GM21360 (cell line): Measurements from ENCODE around the gene METTL27.
"Not testable (repeated sequence)": the region's sequence is repeated elsewhere in the genome, so short reads cannot be mapped to it uniquely, and the experiment has no call there.

Source experiments
- ATAC-seq: cut with Tn5 transposase; IDR thresholded peaks from one replicate; pipeline ENCODE4 v1.9.1; 2021; ENCODE audit warnings: mild to moderate bottlenecking, moderate library complexity; ENCODE audit not compliant: unreplicated experiment

Gene METTL27

DNA sequence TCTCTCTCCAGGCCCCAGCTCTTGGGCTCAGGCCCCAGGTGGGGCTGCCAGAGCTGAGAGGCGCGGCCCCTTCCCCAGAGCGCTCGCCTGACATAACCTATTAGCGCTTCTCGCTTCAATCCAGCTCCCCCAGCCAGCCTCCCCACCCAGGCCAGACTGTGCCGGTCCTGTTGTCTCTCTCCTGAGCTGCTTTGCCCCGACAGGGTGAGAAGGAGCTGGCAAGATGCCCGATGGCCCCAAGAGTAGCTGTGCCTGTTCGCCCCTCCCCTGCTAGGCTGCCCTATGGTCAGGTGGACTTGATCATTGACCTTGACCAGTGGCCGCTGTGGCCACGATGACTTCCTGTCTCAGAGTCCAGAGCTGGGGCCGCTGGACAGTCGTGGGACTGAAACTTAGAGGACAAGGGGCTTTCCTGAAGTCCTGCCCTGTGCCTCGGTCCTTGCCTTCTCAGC is 27.8 kb upstream of the METTL27 start:
- no peak for ATAC-seq

GRCh38 chr7:73869011-73869798 is 26.9 kb upstream of the METTL27 start:
- ATAC-seq, result no peak

DNA sequence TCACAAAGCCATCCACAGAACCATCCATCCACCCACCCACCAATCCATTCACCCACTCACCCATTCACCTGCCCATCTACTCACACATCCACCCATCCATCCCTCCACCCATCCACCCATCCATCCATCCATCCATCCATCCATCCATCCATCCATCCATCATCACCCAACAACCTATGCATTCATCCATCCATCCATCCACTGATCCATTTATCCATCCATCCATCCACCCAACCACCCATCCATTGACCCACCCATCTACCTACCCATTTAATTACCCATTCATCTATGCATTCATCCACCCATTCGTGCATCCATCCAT is 24.1 kb upstream of the METTL27 start:
- no peak for ATAC-seq

- ATAC-seq, result no peak
Observed at GRCh38 chr7:73865738-73866445, 23.6 kb upstream of the METTL27 start.

DNA sequence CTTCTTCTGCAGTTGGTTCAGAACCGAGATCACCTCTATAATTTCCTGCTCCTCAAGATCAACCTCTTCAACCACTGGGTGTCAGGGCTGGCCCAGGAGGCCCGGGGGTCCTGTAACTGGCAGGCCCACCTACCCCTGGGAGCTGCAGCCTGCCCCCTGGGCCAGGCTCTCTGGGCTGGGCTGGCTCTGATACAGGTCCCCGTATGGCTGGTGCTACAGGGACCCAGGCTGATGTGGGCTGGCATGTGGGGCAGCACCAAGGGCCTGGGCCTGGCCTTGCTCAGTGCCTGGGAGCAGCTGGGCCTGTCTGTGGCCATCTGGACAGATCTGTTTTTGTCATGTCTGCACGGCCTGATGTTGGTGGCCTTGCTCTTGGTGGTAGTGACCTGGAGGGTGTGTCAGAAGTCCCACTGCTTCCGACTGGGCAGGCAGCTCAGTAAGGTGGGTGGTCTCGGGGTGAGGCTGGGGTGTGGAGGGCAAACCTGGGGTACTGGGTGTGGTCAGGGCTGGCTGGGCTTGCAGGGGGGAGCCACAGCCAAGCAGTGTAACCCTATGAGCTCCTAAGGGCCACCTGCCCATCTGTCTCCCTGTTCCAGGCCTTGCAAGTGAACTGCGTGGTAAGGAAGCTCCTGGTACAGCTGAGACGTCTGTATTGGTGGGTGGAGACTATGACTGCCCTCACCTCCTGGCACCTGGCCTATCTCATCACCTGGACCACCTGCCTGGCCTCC is 22.8 kb upstream of the METTL27 start:
- no peak for ATAC-seq

GRCh38 chr7:73861305-73861704 is 19.0 kb upstream of the METTL27 start:
- no peak for ATAC-seq

DNA sequence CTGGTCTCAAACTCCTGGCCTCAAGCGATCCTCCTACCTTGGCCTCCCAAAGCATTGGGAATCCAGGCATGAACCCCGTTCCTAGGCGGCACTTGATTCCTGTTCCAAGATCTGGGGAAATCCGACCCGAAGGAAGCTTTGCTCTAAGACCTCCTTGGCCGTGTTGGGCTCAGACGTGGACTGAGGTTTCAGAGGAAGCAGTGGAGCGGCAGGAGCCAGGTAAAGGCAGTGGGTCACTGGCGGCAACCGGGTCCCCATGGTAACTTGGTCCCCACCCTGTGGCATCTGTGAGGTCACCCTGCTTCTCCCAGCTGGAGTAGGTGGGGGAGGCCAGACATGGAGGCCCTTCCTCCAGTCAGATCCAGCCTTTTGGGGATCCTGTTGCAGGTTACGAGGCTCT is 18.5 kb upstream of the METTL27 start, which contains the start of gene TMEM270:
Gene TMEM270 (plus strand): TSS at position 301 of the 400 bp plus-strand sequence. CDS start 36 bp downstream, at position 337.
- no peak for ATAC-seq

DNA sequence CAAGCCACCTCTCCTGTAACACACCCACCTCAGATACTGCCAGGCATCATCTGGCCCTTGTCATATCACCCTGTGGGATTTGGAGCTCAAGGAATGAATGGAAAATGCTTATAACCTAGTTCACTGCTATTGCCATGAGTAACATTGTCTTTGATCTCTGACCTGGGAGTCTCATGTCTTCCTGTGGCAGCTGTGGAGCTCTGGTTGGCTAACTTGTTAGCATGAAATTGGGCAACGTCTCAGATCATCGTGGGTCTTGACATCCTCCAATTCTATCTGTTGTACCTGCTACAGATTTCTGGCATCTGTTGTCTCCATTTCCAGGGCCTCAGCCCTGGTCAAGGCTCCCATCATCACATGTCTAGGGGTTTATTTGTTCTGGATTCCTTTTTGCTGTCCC is 16.5 kb upstream of the METTL27 start:
- no peak for ATAC-seq

DNA sequence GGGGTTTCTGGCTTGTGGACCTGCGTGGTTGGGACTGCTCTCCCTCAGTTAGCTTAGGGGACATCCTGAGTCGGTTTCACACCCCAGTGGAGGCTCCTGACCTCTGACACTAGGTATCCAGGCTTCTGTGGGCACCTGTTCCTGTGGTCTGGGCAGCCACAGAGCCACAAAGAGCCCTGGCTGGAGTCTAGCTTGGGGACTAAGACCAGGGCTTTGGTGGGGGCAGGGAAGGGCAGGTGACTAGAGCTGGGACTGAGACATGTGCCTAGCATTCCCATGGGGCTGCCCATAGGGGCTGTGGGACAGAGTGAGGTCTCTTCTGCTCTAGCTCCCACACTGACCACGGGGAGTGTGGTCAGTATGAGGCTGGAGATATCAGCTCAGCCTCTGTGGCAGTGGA is 14.6 kb upstream of the METTL27 start:
- no peak for ATAC-seq

DNA sequence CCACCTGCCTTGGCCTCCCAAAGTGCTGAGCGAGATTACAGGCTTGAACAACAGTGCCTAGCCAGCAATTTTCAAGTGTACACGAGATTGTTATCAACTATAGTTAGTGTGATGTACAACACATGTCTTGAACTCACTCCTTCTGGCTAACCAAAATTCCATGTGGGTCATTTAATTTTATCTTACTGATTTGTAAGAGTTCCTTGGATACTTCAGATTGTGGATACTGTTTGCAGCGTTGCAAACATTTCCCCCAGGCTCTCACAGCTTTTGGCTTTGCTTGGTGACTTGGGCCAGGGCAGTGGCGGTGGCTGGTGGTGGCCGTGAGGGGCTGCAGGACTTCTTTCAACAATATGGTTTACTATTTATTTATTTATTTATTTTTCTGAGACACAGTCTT is 10.2 kb upstream of the METTL27 start:
- no peak for ATAC-seq

DNA sequence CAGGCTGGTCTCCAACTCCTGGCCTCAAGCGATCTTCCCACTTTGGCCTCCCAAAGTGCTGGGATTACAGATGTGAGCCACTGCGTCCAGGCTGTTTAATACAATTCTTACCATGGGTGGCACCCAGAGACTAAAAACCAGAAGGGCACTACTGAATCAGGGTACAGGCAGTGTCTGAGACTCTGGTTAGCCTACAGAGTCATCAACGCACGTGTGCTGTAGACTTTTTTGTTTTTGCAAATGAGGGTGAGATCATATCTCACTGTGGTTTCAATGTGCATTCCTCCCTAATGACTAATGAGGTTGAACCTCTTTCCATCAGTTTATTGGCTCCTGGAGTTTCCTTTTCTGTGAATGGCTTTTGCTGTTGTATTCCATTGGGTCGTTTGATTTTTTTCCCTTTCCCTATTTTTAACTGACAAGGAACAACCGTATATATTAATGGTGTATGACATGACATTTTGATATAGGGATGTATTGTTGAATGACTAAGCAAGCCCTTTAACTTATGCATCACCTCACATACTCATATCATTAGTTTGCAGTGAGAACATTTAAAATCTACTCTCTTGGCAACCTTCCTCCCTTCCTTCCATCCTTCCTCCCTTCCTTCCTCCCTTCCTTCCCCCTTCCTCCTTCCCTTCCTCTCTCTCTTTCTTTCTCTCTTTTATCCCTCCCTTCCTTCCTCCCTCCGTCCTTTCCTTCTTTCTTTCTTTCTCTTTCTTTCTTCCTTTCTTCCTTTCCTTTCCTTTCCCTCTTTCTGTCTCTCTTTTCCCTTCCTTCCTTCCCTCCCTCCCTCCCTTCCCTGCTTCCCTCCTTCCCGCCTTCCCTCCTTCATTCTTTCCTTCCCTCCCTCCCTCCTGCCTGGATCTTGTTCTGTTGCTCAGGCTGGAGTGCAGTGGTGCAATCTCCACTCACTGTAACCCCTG is 9.4 kb upstream of the METTL27 start:
- peak; percentile 82 for ATAC-seq

GRCh38 chr7:73850781-73851207 is 8.5 kb upstream of the METTL27 start:
- no peak for ATAC-seq

- ATAC-seq, result no peak
Observed at GRCh38 chr7:73847941-73848723, 5.8 kb upstream of the METTL27 start.

GRCh38 chr7:73845701-73846195 is 3.4 kb upstream of the METTL27 start:
- not testable (repeated sequence) for ATAC-seq

DNA sequence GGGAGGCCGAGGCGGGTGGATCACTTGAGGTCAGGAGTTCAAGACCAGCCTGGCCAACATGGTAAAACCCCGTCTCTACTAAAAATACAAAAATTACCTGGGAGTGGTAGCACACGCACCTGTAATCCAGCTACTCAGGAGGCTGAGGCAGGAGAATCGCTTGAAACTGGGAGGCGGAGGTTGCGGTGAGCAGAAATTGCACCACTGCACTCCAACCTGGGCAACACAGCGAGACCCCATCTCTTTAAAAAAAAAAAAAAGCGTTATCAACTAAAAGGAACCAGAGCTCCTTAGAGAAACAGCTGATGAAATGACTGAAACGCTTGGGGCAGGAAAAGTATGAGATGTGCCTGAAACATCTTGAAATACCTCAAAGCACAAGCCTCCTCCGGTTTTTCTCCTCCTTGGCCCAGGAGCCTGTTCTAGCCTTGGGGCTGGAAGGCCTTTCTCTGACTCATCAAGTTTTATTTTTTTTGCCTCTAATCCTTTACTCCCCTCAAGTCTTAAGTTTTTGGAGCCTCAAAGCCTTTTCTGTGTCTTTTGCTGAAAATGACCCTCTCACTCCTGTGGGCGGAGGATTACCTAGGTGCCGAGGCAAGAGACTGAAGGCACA is 2.6 kb upstream of the METTL27 start:
- no peak for ATAC-seq

DNA sequence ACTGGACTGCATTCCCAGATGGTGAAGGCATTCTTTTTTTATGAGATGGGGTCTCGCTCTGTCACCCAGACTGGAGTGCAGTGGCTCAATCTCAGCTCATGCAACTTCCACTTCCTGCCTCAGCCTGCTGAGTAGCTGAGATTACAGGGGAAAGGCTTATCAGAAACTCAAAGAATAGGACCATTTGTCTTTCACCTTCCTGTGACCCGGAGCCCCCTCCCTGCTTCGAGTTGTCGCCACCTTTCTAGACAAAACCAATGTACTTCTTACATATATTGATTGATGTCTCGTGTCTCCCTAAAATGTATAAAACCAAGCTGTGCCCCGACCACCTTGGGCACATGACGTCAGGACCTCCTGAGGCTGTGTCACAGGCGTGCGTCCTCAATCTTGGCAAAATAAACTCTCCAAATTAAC is 1.8 kb upstream of the METTL27 start:
- no peak for ATAC-seq

- no peak for ATAC-seq
Observed at GRCh38 chr7:73841689-73842066, 638 bp downstream of the METTL27 start.

- ATAC-seq, result no peak
Observed at GRCh38 chr7:73840715-73841379, 1.5 kb downstream of the METTL27 start.
